H1 (cell line): ENCODE results near the gene ACTR1B. TPM values are rescaled to one million over a fixed set of nuclear protein-coding genes. Genes with fewer than 3 reads are reported as not detected.
"Not testable (repeated sequence)": the region's sequence is repeated elsewhere in the genome, so short reads cannot be mapped to it uniquely, and the experiment has no call there.

Experiments
- CTCF ChIA-PET: fragments of 300-600 bp; sonication (Branson Sonifier 250); formaldehyde crosslinking; loops from one replicate; lab custom pipeline; 2021; ENCODE audit not compliant: partially characterized antibody; lab: Charles Lee
- POLR2A ChIA-PET: fragments of 300-600 bp; sonication (Branson Sonifier 250); formaldehyde crosslinking; loops from one replicate; lab custom pipeline; 2021; ENCODE audit warnings: inconsistent platforms; ENCODE audit not compliant: partially characterized antibody; lab: Charles Lee
- DNase-seq, 2 experiments: peaks; one replicate each; pipeline versions ENCODE4 v3.0.0 to v3.0.0-alpha.2; 2010 to 2022; ENCODE audit warnings: low spot score in 2 of 2, low read depth in 1 of 2, mixed read lengths in 1 of 2
- FAIRE-seq: peaks from 2 replicates; lab custom pipeline; 2011; peaks lifted over from hg19 to GRCh38; lab: Jason Lieb, UNC
- H2AFZ ChIP-seq: 2 replicates; pipeline ENCODE4 v1.8.1; 2012; ENCODE audit warnings: low read length, inconsistent platforms
- H2AK5ac ChIP-seq: 2 replicates; pipeline ENCODE4 v1.6.1; 2013; ENCODE audit warnings: low read depth, low read length
- H2BK120ac ChIP-seq: replicated peaks from 2 replicates; pipeline ENCODE3; 2013; ENCODE audit warnings: low read depth, low read length, inconsistent platforms
- H2BK12ac ChIP-seq: 2 replicates; pipeline ENCODE4 v1.6.1; 2013; ENCODE audit warnings: low read depth, low read length
- H2BK15ac ChIP-seq: 2 replicates; pipeline ENCODE4 v1.6.1; 2013; ENCODE audit warnings: low read length
- H2BK20ac ChIP-seq: 2 replicates; pipeline ENCODE4 v1.6.1; 2013; ENCODE audit warnings: low read length
- H2BK5ac ChIP-seq: 2 replicates; pipeline ENCODE4 v1.6.1; 2013; ENCODE audit warnings: low read depth, low read length
- H3K14ac ChIP-seq: 2 replicates; pipeline ENCODE4 v1.6.1; 2013; ENCODE audit warnings: inconsistent platforms; ENCODE audit not compliant: insufficient read length
- H3K18ac ChIP-seq: 2 replicates; pipeline ENCODE4 v1.6.1; 2013; ENCODE audit warnings: low read length; ENCODE audit errors: extremely low read depth
- H3K23ac ChIP-seq: 2 replicates; pipeline ENCODE4 v1.6.1; 2013; ENCODE audit warnings: inconsistent platforms; ENCODE audit not compliant: insufficient read length
- H3K23me2 ChIP-seq: 2 replicates; pipeline ENCODE4 v1.6.1; 2013; ENCODE audit warnings: low read depth, low read length
- H3K27ac ChIP-seq: 2 replicates; pipeline ENCODE4 v1.6.1; 2011; ENCODE audit warnings: low read depth, low read length, inconsistent platforms
- H3K27me3 ChIP-seq, 4 experiments: replicated peaks in 1 of 4; 1 replicate in 1 of 4; 2 replicates in 3 of 4; pipeline versions ENCODE4 v1.6.1 to v1.8.1; 2011 to 2013; ENCODE audit warnings: low read length in 3 of 4, mild to moderate bottlenecking in 3 of 4, inconsistent platforms in 2 of 4, mixed read lengths in 2 of 4, moderate library complexity in 1 of 4; ENCODE audit not compliant: control insufficient read depth in 3 of 4, insufficient read depth in 3 of 4; ENCODE audit errors: extremely low read depth in 1 of 4
- H3K36me3 ChIP-seq, 4 experiments: 2 replicates each; pipeline versions ENCODE4 v1.6.1 to v1.8.1; 2011 to 2013; ENCODE audit warnings: mild to moderate bottlenecking in 4 of 4, low read length in 3 of 4, moderate library complexity in 2 of 4, control low read depth in 1 of 4, inconsistent platforms in 1 of 4; ENCODE audit not compliant: insufficient read depth in 4 of 4, control insufficient read depth in 2 of 4
- H3K4ac ChIP-seq: replicated peaks from 2 replicates; pipeline ENCODE3; 2013; ENCODE audit warnings: low read length, low read depth, mixed read lengths, inconsistent platforms; ENCODE audit not compliant: insufficient read length
- H3K4me1 ChIP-seq, 4 experiments: replicated peaks in 1 of 4; 1 replicate in 1 of 4; 2 replicates in 3 of 4; pipeline versions ENCODE4 v1.6.1 to v1.8.1; 2011 to 2013; ENCODE audit warnings: low read length in 3 of 4, inconsistent platforms in 2 of 4, mixed read lengths in 1 of 4; ENCODE audit not compliant: insufficient read depth in 4 of 4, control insufficient read depth in 3 of 4
- H3K4me2 ChIP-seq, 2 experiments: 2 replicates each; pipeline versions ENCODE4 v1.6.1 to v1.8.1; 2011 to 2013; ENCODE audit warnings: low read depth in 2 of 2, low read length in 2 of 2, control low read depth in 1 of 2, inconsistent platforms in 1 of 2, mild to moderate bottlenecking in 1 of 2; ENCODE audit not compliant: insufficient read depth in 1 of 2
- H3K4me3 ChIP-seq, 4 experiments: fragments of 200-600, 300-600 bp in 1 of 4; sonication (generic), shearing (Covaris generic), sonication (Bioruptor Twin) in 1 of 4; 2 replicates each; pipeline versions ENCODE4 v1.5.1 to v1.8.1; 2011 to 2016; ENCODE audit warnings: low read length in 4 of 4, low read depth in 3 of 4, control low read depth in 2 of 4, inconsistent platforms in 2 of 4, mild to moderate bottlenecking in 2 of 4, mixed read lengths in 1 of 4, moderate library complexity in 1 of 4; ENCODE audit not compliant: insufficient read depth in 2 of 4; ENCODE audit errors: extremely low read depth in 1 of 4
- H3K56ac ChIP-seq: replicated peaks from 2 replicates; pipeline ENCODE3; 2013; ENCODE audit warnings: low read depth, mild to moderate bottlenecking, mixed read lengths, low read length, inconsistent platforms; ENCODE audit not compliant: insufficient read length
- H3K79me1 ChIP-seq: 2 replicates; pipeline ENCODE4 v1.6.1; 2013; ENCODE audit warnings: low read depth, low read length, control low read depth
- H3K79me2 ChIP-seq, 2 experiments: 2 replicates each; pipeline versions ENCODE4 v1.6.1 to v1.8.1; 2012 to 2013; ENCODE audit warnings: low read length in 2 of 2, mild to moderate bottlenecking in 2 of 2, inconsistent platforms in 1 of 2; ENCODE audit not compliant: insufficient read depth in 2 of 2, control insufficient read depth in 1 of 2
- H3K9ac ChIP-seq, 4 experiments: replicated peaks in 1 of 4; 1 replicate in 1 of 4; 2 replicates in 3 of 4; pipeline versions ENCODE4 v1.6.1 to v1.8.1; 2011 to 2013; ENCODE audit warnings: low read depth in 3 of 4, low read length in 3 of 4, control low read depth in 2 of 4, mild to moderate bottlenecking in 2 of 4, moderate library complexity in 2 of 4, inconsistent platforms in 1 of 4; ENCODE audit errors: extremely low read depth in 1 of 4
- H3K9me3 ChIP-seq, 2 experiments: 2 replicates each; pipeline versions ENCODE4 v1.6.1 to v1.8.1; 2012 to 2013; ENCODE audit warnings: mild to moderate bottlenecking in 2 of 2, moderate library complexity in 2 of 2, control low read depth in 1 of 2, inconsistent platforms in 1 of 2, low read depth in 1 of 2, low read length in 1 of 2, mixed read lengths in 1 of 2; ENCODE audit not compliant: insufficient read depth in 2 of 2
- H4K20me1 ChIP-seq, 2 experiments: replicated peaks in 1 of 2; 2 replicates each; pipeline versions ENCODE3 to v1.8.1; 2011 to 2013; ENCODE audit warnings: inconsistent platforms in 2 of 2, low read length in 2 of 2, mild to moderate bottlenecking in 1 of 2; ENCODE audit not compliant: insufficient read depth in 2 of 2, control insufficient read depth in 1 of 2
- H4K5ac ChIP-seq: 2 replicates; pipeline ENCODE4 v1.6.1; 2013; ENCODE audit warnings: low read length, low read depth, mixed read lengths, inconsistent platforms; ENCODE audit not compliant: insufficient read length
- H4K8ac ChIP-seq: 2 replicates; pipeline ENCODE4 v1.8.0; 2013; ENCODE audit warnings: mild to moderate bottlenecking, moderate library complexity, low read length, inconsistent platforms; ENCODE audit not compliant: insufficient read depth; ENCODE audit errors: extremely low read depth
- H4K91ac ChIP-seq: replicated peaks from 2 replicates; pipeline ENCODE3; 2013; ENCODE audit warnings: low read length, mixed read lengths, inconsistent platforms; ENCODE audit not compliant: insufficient read length
- WGBS, 2 experiments: shearing (Covaris generic) in 1 of 2; methylation state at CpG; one replicate each; pipeline versions ENCODE4 v1.1.6 to v1.1.7; 2013 to 2015; ENCODE audit warnings: low lambda C conversion rate in 2 of 2, mixed read lengths in 2 of 2, inconsistent platforms in 1 of 2, low coverage in 1 of 2, missing lambda C conversion rate in 1 of 2; ENCODE audit not compliant: insufficient replicate concordance in 2 of 2, insufficient coverage in 1 of 2, insufficient read length in 1 of 2; ENCODE audit errors: extremely low coverage in 1 of 2, missing lambda C conversion rate in 1 of 2; 5-methylcytosine and 5-hydroxymethylcytosine counted together
- polyA plus RNA-seq, 7 experiments: library from polyadenylated mRNA; depleted of rRNA in 3 of 7; stranded (reverse) in 5 of 7; unstranded in 2 of 7; fragments of >200 nt in 5 of 7; fragments of 200-250 nt in 2 of 7; gene quantifications; 1 replicate in 5 of 7; 2 replicates in 1 of 7; 4 replicates in 1 of 7; pipeline versions ENCODE4 v1.2.1 to v1.2.3, GENCODE V29; 2011 to 2013; ENCODE audit warnings: missing spikeins in 2 of 7, mixed read lengths in 2 of 7
- total RNA-seq: library from RNA; stranded (reverse); fragmentation: NEBNext Ultra II Directional; extraction: Animal tissue kit (Norgen Biotek cat#: 25700); gene quantifications from 2 replicates; pipeline ENCODE4 v1.2.1, GENCODE V29; 2021

Gene ACTR1B
- total and polyA plus RNA-seq, 2 of the 8 experiments (the other 6 are each of a cell fraction or from before 2014, with no cell fraction given) = 40.7 to 56.0 TPM

DNA sequence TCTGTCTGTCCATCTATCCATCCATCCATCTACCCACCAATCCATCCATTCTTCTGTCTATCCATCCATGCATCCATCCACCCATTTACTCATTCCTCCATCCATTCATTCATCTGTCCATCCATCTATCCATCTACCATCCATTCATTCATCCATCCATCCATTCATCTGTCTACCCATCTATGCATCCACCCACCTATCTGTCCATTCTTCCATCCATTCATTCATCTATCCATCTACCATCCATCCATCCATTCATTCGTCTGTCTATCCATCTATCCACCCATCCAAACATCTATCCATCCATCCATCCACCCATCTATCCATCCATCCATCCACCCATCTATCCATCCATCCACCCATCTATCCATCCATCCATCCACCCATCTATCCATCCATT, 43.4 kb downstream of the ACTR1B start:
- H3K56ac ChIP-seq, FAIRE-seq, POLR2A ChIA-PET: not testable (repeated sequence)

More for the DNA sequence above, 43.4 kb downstream of the ACTR1B start:
- H3K27ac ChIP-seq, H3K4me3 ChIP-seq, H2AK5ac ChIP-seq, DNase-seq, H3K9me3 ChIP-seq, H2BK120ac ChIP-seq, H2BK15ac ChIP-seq, H3K79me1 ChIP-seq, H3K9ac ChIP-seq, H4K5ac ChIP-seq, H3K79me2 ChIP-seq, H2AFZ ChIP-seq, H3K36me3 ChIP-seq, H3K4me1 ChIP-seq, H3K23me2 ChIP-seq, H2BK5ac ChIP-seq, H3K14ac ChIP-seq, H3K27me3 ChIP-seq, H3K23ac ChIP-seq, CTCF ChIA-PET, H2BK20ac ChIP-seq, H3K18ac ChIP-seq, H3K4ac ChIP-seq, H3K4me2 ChIP-seq, H2BK12ac ChIP-seq, H4K91ac ChIP-seq, H4K8ac ChIP-seq, H4K20me1 ChIP-seq: not testable (repeated sequence)
- no CpG with 5 or more reads among the region's 1 CpG for WGBS, 2 experiments
